Measurements from ENCODE around the gene ADAM19. TPM values are rescaled to one million over a fixed set of nuclear protein-coding genes. Genes with fewer than 3 reads are reported as not detected.

The ADAM19 gene
- polyA plus RNA-seq, 1 of the 3 experiments (the other 2 are of a cell fraction) = 46.9 TPM

DNA sequence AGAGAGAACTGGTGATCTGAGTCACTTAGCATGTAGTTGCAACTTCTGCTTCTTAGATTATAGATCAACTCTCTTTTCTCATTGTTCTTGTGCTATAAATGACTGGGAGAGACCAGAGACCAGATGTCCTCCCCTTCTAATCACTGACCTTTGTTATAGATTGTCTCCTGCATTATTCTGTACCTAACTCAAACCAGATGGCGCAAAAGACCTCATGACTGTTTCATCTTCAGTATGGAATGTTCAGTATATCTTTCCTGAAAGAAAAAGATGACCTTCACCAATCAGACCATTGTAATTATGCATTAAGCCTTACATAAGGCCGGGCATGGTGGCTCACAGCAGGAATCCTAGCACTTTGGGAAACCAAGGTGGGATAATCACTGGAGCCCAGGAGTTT is 30.5 kb upstream of the ADAM19 start:
- Histone ChIP-seq H3K4me1 (ENCODE audit: control insufficient read depth in 1 of 2, insufficient read depth in 2 of 2, low read depth in 1 of 2, low read length in 1 of 2) (peaks cover 0 to 37% of the 10 kb centered on the region in 2 experiments; a peak in 2 of 4 replicates), H4K20me1 (ENCODE audit: insufficient read depth) (no peaks in the 10 kb centered on the region), H3K36me3 (replicated peaks in 1 of 2; ENCODE audit: control insufficient read depth in 1 of 2, insufficient read depth in 2 of 2, low read length in 1 of 2) (no peaks in the 10 kb centered on the region), H3K4me2 (no peak overlapping the region), H3K9me2 (no peaks in the 10 kb centered on the region), H3K79me2 (ENCODE audit: insufficient read depth) (no peaks in the 10 kb centered on the region), H3F3A (replicated peaks; ENCODE audit: insufficient read depth) (peaks cover 49% of the 10 kb centered on the region), H3K4me3 (ENCODE audit: low read depth in 2 of 2, low read length in 1 of 2) (no peak overlapping the region), H3K27ac (ENCODE audit: low read depth in 2 of 2, low read length in 1 of 2) (peak overlapping the region in 1 of 2 experiments; percentile 98; a peak in 2 of 4 replicates), H3K27me3 (ENCODE audit: insufficient read depth) (no peaks in the 10 kb centered on the region), H3K9ac (no peak overlapping the region), H3K9me3 (no peaks in the 10 kb centered on the region), H2AFZ (ENCODE audit: low read depth) (no peak overlapping the region)
- 55% methylated on average over 2 of the region's 2 CpGs for WGBS (ENCODE audit: low lambda C conversion rate)
- DNase-seq = peak; percentile 19
- no peak for TF ChIP-seq TEAD4 (IDR thresholded peaks at IDR 0.05; ENCODE audit: borderline replicate concordance, insufficient read depth)
- TF ChIP-seq, protein P1, sequence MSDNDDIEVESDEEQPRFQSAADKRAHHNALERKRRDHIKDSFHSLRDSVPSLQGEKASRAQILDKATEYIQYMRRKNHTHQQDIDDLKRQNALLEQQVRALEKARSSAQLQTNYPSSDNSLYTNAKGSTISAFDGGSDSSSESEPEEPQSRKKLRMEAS (IDR thresholded peaks at IDR 0.05; ENCODE audit: low read depth) = no peak
- no peak for TF ChIP-seq YY1 (IDR thresholded peaks at IDR 0.05; ENCODE audit: low read depth)
- peak; percentile 32 to 40; a peak in 1 of 4 replicates for TF ChIP-seq EP300 (IDR thresholded peaks at IDR 0.05; ENCODE audit: borderline replicate concordance in 1 of 2, low read depth in 1 of 2, low read length in 1 of 2)
- TF ChIP-seq, protein P2, sequence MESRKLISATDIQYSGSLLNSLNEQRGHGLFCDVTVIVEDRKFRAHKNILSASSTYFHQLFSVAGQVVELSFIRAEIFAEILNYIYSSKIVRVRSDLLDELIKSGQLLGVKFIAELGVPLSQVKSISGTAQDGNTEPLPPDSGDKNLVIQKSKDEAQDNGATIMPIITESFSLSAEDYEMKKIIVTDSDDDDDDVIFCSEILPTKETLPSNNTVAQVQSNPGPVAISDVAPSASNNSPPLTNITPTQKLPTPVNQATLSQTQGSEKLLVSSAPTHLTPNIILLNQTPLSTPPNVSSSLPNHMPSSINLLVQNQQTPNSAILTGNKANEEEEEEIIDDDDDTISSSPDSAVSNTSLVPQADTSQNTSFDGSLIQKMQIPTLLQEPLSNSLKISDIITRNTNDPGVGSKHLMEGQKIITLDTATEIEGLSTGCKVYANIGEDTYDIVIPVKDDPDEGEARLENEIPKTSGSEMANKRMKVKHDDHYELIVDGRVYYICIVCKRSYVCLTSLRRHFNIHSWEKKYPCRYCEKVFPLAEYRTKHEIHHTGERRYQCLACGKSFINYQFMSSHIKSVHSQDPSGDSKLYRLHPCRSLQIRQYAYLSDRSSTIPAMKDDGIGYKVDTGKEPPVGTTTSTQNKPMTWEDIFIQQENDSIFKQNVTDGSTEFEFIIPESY (IDR thresholded peaks at IDR 0.05; ENCODE audit: borderline replicate concordance, low read depth) = no peak
- peak; percentile 25; the same call in 1 of the 2 replicates for TF ChIP-seq POLR2AphosphoS5 (IDR thresholded peaks at IDR 0.05; ENCODE audit: low read depth, low read length)
- no peak for TF ChIP-seq ELF1 (IDR thresholded peaks at IDR 0.05)
- no peak for TF ChIP-seq GATA2 (CRISPR knock-in tag; IDR thresholded peaks at IDR 0.05)
- no peak for TF ChIP-seq CHD2 (IDR thresholded peaks at IDR 0.05; ENCODE audit: low read length, partially characterized antibody)
- TF ChIP-seq, protein P3, sequence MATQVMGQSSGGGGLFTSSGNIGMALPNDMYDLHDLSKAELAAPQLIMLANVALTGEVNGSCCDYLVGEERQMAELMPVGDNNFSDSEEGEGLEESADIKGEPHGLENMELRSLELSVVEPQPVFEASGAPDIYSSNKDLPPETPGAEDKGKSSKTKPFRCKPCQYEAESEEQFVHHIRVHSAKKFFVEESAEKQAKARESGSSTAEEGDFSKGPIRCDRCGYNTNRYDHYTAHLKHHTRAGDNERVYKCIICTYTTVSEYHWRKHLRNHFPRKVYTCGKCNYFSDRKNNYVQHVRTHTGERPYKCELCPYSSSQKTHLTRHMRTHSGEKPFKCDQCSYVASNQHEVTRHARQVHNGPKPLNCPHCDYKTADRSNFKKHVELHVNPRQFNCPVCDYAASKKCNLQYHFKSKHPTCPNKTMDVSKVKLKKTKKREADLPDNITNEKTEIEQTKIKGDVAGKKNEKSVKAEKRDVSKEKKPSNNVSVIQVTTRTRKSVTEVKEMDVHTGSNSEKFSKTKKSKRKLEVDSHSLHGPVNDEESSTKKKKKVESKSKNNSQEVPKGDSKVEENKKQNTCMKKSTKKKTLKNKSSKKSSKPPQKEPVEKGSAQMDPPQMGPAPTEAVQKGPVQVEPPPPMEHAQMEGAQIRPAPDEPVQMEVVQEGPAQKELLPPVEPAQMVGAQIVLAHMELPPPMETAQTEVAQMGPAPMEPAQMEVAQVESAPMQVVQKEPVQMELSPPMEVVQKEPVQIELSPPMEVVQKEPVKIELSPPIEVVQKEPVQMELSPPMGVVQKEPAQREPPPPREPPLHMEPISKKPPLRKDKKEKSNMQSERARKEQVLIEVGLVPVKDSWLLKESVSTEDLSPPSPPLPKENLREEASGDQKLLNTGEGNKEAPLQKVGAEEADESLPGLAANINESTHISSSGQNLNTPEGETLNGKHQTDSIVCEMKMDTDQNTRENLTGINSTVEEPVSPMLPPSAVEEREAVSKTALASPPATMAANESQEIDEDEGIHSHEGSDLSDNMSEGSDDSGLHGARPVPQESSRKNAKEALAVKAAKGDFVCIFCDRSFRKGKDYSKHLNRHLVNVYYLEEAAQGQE (IDR thresholded peaks at IDR 0.05; ENCODE audit: low read depth, low read length) = no peak
- peak; percentile 94 for TF ChIP-seq TCF12 (IDR thresholded peaks at IDR 0.05)
- TF ChIP-seq JUND (IDR thresholded peaks at IDR 0.05) = no peak
- TF ChIP-seq, protein P4, sequence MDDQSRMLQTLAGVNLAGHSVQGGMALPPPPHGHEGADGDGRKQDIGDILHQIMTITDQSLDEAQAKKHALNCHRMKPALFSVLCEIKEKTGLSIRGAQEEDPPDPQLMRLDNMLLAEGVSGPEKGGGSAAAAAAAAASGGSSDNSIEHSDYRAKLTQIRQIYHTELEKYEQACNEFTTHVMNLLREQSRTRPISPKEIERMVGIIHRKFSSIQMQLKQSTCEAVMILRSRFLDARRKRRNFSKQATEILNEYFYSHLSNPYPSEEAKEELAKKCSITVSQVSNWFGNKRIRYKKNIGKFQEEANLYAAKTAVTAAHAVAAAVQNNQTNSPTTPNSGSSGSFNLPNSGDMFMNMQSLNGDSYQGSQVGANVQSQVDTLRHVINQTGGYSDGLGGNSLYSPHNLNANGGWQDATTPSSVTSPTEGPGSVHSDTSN (IDR thresholded peaks at IDR 0.05) = peak; percentile 27; the same call in 1 of the 2 replicates
- TF ChIP-seq FOSL2 (IDR thresholded peaks at IDR 0.05; ENCODE audit: borderline replicate concordance, low read depth) = no peak
- TF ChIP-seq NRF1 (IDR thresholded peaks at IDR 0.05; ENCODE audit: low read depth, low read length) = no peak
- TF ChIP-seq NFIC (IDR thresholded peaks at IDR 0.05; ENCODE audit: borderline replicate concordance) = peak; percentile 5; the same call in 1 of the 2 replicates
- TF ChIP-seq EZH2phosphoT487 (IDR thresholded peaks at IDR 0.05; ENCODE audit: borderline replicate concordance, low read depth) = no peak
- ChIA-PET POLR2A (no interaction called here), CTCF (no interaction called here)

Measured in SK-N-SH (cell line).